LNCAP (cell line): ENCODE data around the gene PADI1.

Source experiments
- TF ChIP-seq, protein P1 (sequence below): fragments of 450-650 bp; IDR thresholded peaks from 2 replicates; pipeline ENCODE4 v1.5.1; 2017; ENCODE audit warnings: mild to moderate bottlenecking

PADI1 gene

DNA sequence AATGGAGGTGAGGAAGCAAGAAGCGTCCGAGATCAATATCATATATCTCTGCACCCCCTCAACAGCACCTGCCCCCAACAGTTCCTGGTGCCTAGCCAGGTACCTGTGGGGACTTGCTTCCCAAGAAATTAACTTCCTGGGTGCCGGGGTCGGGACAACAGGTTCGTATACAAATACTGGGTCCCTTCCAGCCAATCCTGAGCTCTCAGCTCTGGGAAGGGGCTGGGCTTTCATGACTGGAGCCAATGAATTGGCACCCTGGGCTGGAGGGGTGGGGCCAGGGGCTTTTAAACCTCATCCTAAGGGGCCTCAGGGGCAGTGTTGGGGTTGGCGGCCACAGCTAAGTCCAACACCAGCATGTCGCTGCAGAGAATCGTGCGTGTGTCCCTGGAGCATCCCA is 43.9 kb downstream of the PADI1 start, which contains the start of gene PADI3:
PADI3 (plus strand) TSS at position 318 of the 400 bp plus-strand sequence; CDS start at position 358, 40 bp downstream.
- TF ChIP-seq, protein P1, sequence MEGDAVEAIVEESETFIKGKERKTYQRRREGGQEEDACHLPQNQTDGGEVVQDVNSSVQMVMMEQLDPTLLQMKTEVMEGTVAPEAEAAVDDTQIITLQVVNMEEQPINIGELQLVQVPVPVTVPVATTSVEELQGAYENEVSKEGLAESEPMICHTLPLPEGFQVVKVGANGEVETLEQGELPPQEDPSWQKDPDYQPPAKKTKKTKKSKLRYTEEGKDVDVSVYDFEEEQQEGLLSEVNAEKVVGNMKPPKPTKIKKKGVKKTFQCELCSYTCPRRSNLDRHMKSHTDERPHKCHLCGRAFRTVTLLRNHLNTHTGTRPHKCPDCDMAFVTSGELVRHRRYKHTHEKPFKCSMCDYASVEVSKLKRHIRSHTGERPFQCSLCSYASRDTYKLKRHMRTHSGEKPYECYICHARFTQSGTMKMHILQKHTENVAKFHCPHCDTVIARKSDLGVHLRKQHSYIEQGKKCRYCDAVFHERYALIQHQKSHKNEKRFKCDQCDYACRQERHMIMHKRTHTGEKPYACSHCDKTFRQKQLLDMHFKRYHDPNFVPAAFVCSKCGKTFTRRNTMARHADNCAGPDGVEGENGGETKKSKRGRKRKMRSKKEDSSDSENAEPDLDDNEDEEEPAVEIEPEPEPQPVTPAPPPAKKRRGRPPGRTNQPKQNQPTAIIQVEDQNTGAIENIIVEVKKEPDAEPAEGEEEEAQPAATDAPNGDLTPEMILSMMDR, result no peak

DNA sequence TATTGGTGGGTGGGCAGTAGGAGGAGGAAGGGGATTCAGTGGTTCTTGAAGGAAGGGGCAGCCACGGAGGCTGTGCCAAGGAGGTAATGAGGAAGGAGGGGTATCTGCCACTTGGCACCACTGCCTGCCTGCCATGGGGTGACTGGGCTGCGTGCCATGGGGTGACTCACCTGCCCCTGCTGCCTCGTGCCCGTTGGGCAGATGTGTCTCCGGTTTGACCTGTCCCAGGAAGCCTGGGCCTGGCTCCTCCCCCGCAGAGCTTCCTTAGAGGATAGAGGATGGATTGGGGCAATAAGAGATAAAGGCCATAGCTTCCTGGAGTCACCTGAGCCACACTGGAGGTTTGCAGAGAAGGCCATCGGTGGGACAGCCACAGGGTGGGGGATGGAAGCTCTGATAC is 45.7 kb downstream of the PADI1 start:
- TF ChIP-seq, protein P1, result no peak

DNA sequence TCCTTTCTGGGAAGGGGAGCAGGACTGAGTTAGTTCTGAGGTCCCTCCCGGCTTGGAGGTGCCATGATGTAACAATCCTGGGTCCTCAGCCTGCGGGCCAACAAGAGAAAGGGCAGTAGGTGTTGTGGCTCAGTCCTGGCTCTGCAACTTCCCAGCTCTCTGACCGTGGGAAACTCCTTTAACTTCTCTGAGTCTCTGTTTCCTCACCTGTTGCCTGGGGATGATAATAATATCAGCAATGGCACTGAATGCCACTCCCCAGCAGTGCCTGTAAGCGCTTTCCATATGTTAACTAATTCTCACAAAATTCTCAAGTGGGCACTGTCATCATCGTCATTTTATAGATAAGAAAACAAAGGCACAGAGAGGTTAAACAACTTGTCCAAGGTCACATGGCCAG is 46.3 kb downstream of the PADI1 start:
- TF ChIP-seq, protein P1, result no peak

DNA sequence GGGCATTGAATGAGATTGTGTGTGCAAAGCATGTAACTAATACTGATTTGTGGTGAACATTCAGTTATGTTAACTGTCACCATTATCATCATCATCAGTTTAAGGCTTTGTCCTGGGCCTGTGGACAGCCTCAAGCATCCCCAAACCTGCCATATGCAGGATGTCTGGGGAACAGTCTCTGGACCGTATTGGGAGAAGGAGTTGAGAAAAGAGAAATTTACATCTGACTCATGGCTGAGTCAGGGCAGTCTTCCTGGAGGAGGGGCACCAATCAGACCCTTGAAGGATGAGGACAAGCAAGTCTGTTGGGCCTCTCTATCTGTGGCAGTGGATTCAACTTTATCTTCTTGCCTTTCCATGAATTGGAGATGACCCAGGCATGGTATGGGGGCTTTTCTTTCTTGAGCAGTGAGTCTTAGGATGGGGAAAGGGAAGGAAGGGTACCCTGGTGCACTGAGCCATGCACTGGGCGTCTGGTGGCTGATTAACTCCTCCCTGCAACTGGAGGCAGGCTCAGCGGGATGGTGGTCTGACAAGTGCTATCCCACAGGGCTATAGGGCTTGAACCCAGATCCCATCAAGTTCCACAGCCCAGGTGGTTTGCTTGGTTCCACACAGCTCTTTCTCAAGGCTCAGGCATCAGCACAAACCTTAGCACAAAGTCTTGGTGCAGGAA is 46.9 kb downstream of the PADI1 start:
- TF ChIP-seq, protein P1, result no peak

DNA sequence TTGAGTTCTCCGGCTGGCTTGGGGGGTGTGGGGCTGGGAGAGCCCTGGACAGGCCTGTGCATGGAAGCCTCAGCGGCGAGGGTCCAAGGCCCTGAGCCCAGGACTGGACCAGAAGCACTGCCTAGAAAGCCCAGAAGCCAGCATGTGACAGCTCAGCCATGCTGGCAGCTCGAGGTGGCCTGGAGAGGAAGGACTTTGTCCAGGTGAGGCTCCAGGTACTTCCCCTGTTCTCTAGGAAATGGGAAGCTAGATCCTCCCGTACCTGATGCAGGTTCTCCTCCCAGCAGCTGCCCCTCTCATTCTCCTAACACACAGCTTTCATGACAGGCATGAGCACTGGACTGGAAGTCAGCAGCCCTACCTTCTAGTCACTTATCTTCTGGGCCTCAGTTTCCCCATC is 50.4 kb downstream of the PADI1 start:
- TF ChIP-seq, protein P1, result no peak

DNA sequence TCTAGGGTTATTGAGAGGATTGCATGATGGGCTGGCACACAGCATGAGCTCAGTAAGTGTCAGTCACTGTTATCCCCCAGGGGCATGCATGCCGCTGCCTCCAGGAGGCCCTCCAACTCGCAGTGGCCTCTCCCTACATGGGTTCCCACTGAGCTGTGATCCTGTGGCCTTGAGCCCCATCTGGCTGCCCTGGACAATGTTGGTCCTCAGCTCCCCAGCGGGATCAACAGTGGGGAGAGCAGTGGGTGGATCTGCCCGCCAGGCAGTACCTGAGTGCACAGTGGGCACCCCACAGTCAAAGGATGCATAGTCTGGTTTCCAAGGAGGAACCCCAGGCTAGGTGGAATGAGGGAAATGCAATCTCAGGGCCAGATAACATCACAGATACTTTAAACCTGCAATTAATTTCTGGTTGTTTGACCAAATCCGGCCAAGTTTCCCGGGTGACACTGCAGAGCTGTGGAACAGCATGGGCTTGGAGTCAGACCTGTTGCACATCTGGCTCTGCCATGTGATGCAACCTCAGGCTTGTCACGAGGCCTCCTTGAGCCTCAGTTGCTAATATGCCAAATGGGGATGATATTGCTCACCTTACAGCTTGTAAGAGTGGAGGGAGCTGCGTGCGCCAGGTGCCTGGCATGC is 53.3 kb downstream of the PADI1 start:
- TF ChIP-seq, protein P1, result no peak

DNA sequence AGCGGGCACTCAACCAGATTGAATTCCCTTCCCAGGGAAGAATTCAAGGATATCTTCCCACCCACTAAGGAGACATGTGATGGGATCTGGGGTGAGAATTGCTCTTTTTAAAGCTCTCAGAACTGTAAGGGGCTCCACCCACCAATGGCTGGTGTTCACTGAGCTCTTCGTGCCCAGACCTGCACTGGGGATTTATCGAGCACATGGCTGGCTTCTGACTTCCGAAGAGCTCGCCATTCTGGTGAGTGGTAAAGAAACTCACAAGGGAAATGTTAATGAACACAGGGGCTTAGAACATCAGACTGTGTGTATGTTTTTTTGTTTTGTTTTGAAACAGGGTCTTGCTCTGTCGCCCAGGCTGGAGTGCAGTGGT is 53.8 kb downstream of the PADI1 start:
- TF ChIP-seq, protein P1, result no peak
